ENCODE data around the gene CLDN14.

DNA sequence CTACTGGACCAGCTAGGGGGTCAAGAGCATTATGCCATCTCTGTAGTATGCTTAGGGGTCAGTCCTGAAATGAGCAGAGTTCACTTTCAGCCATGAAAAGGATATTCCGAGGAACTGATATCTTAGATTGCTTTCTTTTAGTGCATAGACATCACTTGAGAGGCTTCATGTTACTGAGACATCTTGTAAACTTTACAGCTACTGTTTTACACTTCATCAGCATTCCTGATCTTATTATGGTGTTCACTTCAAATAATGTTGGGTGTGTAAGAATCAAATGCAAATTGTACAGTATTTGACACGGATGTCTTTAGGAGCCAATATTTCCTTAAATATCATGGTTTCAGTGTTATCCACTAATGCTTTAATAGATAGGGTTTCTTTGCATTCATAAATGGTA lies 22.4 kb upstream of the CLDN14 start:
- TF ChIP-seq CTCF (IDR thresholded peaks at IDR 0.05; ENCODE audit: low read length), result no peak
- no peak for TF ChIP-seq EZH2 (IDR thresholded peaks at IDR 0.05; ENCODE audit: borderline replicate concordance, low read length)

Measured in OCI-LY1 (cell line).